ENCODE data around the gene GOLGA2.

Gene GOLGA2

GRCh38 chr9:128275198-128276007 is at the start of gene GOLGA2:
Gene GOLGA2 (minus strand): TSS chr9:128276007. CDS start chr9:128275976, 31 bp downstream.
- DNase-seq, result peak; percentile 54

- DNase-seq, result no peak
Observed at GRCh38 chr9:128324401-128324800, 48.6 kb upstream of the GOLGA2 start.

- DNase-seq, result no peak
Observed at GRCh38 chr9:128323791-128324190, 48.0 kb upstream of the GOLGA2 start.

- DNase-seq, result no peak
Observed at GRCh38 chr9:128323212-128323730, 47.5 kb upstream of the GOLGA2 start.

GRCh38 chr9:128322404-128323211 is 46.8 kb upstream of the GOLGA2 start, which contains the start of the genes COQ4 and TRUB2:
Gene COQ4 (plus strand): TSS chr9:128322839. CDS start chr9:128322859, 20 bp downstream.
Gene TRUB2 (minus strand): TSS chr9:128322447. CDS start chr9:128322408, 39 bp downstream.
- peak; percentile 86 for DNase-seq

- DNase-seq, result no peak
Observed at GRCh38 chr9:128321879-128322403, 46.1 kb upstream of the GOLGA2 start.

- DNase-seq, result no peak
Observed at GRCh38 chr9:128321343-128321742, 45.5 kb upstream of the GOLGA2 start.

- no peak for DNase-seq
Observed at GRCh38 chr9:128317629-128318028, 41.8 kb upstream of the GOLGA2 start.

GRCh38 chr9:128316421-128316820 is 40.6 kb upstream of the GOLGA2 start:
- DNase-seq, result no peak

GRCh38 chr9:128314697-128315096 is 38.9 kb upstream of the GOLGA2 start:
- no peak for DNase-seq

GRCh38 chr9:128310461-128310860 is 34.7 kb upstream of the GOLGA2 start:
- DNase-seq, result no peak

- DNase-seq, result no peak
Observed at GRCh38 chr9:128309551-128309950, 33.7 kb upstream of the GOLGA2 start.

- DNase-seq, result no peak
Observed at GRCh38 chr9:128304971-128305288, 29.1 kb upstream of the GOLGA2 start.

GRCh38 chr9:128304136-128304970 is 28.5 kb upstream of the GOLGA2 start:
- no peak for DNase-seq

- no peak for DNase-seq
Observed at GRCh38 chr9:128298535-128299482, 23.0 kb upstream of the GOLGA2 start.

- DNase-seq, result no peak
Observed at GRCh38 chr9:128297221-128297773, 21.5 kb upstream of the GOLGA2 start.

GRCh38 chr9:128296340-128297220 is 20.8 kb upstream of the GOLGA2 start:
- DNase-seq, result no peak

GRCh38 chr9:128294142-128294541 is 18.3 kb upstream of the GOLGA2 start:
- no peak for DNase-seq

GRCh38 chr9:128293091-128293490 is 17.3 kb upstream of the GOLGA2 start:
- DNase-seq, result no peak

GRCh38 chr9:128292009-128292408 is 16.2 kb upstream of the GOLGA2 start:
- DNase-seq, result no peak

Data from DMS 273 treated with DMSO at 0.1 percent for 48 hours (cell line).